Measurements from ENCODE around the gene CDH20. TPM values are rescaled to one million over a fixed set of nuclear protein-coding genes. Genes with fewer than 3 reads are reported as not detected.

Gene CDH20
- total RNA-seq = 36.9 TPM

DNA sequence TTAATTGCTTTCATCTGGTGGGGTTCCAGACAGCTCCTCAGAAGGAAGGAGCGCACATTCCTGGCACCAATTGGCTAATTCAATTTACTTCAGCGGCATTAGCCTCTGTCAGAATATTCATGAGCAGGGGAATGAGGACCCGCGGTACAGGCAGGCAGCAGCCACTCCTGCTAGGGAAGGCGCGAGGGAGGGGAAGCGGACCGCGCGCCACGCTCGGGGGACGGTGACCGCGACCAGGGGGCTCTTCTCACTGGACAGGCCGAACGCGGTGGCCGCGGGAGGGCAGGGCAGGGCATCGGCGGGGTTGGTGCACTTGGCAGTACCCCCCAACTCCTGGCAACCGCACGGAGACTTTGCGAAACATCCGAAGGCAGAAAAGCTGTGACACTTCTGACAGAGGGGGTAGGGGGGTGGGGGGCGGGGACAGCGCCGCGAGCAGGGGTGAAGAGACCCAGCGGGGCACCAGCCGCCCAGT is at the start of gene CDH20:
Gene CDH20 (plus strand): TSS at position 160 of the 475 bp plus-strand sequence.

